Middle frontal gyrus (tissue), 1 donor: ENCODE results near the gene LRRC8B.
"Not testable (repeated sequence)": the region's sequence is repeated elsewhere in the genome, so short reads cannot be mapped to it uniquely, and the experiment has no call there.

Source experiments
- DNase-seq: peaks from one replicate; pipeline ENCODE4 v3.0.0-alpha.2; 2015; ENCODE audit warnings: low spot score; ENCODE audit errors: extremely low spot score

Gene LRRC8B

DNA sequence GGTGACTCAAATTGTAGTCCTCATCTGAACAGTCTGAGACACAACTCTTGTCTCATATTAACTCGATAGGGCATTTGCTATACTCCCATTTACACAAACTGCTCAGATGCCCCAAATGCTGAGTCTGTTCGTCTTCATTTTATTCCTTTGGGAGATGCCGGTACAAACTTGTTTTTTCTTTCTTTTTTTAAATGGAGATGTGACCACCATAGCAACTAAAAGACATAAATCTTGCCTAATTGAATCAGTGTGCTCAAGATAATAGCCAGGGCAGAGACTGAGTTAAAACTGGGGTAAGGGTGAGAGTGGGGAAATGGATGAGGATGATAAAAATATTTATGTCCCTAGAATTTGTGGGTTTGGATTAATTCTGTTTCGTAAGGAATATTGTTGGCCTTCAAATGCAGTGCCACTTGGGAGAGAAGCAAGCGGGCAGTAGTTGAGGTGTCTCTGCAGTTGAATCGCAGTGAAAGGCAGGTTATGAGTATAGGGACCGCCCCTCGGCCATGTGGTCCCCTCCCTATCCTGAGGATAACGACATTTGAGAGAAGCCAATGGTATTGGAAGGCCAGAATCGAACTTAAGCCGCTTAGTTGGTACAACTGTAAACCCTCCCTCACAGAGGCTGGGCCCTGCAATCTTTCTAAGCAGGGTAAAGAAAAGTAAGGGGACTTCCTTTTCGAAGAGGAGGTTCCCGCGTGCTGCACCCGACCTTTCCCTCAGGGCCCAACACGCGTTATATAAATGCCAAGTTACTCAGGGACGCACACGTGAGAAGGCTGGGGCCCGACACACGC lies 859 bp upstream of the LRRC8B start:
- no peak for DNase-seq

DNA sequence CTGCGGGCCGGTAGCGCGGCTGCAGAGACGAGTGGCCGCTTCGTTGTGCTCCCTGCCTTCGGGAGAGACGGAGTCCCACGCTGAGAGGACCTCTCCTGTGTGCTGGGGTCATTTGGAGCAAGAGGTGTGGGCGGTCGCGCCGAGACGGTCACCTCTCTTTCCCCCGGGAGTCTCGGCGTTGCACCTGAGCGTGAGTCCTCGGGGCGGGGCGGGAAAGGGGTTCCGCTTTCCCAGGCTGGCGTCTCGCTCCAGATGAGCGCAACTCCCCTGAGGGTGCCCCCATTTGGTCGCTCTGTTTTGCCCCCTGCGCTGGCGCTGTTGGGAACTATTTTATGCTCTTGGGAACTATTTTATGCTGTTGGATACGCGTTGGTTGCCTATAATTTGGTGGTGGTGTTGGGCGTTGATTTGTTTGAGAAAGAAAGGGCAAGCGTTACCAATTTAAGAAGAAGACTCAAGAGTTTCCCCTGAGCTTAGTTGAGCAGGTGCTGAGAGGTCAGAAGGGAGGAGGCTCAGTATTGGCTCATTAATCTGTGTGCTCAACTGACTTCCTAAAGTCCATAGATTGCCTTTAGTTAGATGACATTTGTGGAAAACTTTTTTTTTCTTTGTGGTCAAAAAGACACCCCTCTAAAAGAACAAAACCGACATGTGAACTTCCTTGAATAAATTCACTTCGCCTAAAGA lies 683 bp downstream of the LRRC8B start:
- no peak for DNase-seq

DNA sequence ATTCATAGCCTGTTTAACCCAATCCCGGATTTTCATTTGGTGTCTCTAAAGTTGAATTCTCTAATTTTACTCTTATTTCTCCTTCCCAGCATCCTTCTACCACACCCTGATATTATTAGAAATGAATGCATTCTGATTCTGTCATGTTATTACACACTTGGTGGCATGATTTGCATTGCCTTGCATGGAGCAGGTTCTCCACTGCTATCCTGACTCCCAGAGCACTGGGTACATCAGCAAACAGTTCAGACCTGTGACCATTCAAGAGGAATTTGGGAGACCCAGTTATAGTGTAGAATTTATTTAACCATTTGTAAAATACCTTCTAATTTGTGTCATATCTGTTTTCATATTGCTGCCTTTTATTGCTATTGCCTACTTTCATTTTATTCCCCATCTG lies 2.6 kb downstream of the LRRC8B start:
- no peak for DNase-seq

DNA sequence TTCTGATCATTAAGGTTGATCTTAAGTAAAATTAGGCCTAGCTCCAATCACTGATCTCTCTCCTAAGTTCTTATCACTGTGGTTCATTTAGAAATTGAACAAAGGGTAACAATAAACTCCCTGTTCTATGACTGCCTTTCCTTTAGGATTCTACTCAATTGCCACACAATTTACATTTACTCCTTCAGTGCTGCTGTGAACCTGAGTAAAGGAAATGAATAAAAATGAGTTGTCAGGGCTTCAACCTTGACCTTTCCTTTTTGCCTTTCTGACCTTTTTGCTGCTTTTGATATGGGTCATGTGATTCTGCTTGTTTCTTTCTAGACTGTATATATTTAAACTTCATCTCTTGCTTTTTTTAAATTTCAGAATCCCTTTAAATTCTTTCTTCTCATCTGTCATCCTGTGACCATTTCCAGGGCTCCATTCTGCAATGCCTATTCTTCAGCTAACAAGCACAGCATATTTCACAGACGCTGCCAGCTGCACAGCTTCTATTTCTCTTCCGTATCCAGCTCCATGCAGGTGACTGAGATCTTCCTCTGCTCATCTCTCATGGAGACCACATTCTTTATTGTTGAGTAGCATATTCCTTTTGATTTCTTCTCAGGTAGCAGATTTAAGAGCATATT lies 3.2 kb downstream of the LRRC8B start:
- DNase-seq: no peak

DNA sequence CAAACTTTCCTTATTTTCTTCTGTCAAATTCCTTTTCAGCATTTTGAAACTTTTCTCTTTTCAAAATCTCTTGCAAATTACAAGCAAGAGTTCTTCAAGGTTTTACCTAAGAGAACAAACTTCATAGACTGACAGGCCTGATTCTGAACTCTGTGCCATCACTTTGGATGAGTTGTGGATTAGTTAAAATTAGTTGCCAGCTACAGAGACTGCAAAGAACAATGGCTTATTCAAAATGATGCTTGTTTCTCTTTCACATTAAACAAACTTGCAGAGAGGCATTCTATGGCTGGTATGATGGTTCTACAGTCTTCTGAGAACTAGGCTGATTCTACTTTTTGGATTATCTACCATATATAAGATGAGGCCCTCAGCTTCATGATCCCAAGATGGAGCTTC lies 3.8 kb downstream of the LRRC8B start:
- DNase-seq: no peak

DNA sequence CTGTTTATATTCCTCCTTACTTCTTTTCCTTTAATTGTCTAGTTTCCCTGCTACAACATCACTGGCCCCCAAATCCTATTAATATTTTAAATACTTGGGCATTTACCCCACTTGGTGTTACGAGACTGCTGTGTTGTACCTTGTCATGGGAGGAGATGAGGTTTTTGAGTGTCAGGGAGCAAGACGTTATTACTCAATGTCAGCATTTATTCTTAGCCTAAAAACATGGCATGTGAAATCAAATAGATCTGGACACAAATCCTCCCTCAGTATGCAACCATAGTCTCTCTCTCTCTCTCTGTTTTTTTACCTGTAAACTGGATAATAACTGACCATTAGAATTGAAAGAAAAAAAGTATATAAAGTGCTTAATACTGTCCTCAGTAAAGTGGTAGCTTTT lies 4.6 kb downstream of the LRRC8B start:
- DNase-seq: no peak

DNA sequence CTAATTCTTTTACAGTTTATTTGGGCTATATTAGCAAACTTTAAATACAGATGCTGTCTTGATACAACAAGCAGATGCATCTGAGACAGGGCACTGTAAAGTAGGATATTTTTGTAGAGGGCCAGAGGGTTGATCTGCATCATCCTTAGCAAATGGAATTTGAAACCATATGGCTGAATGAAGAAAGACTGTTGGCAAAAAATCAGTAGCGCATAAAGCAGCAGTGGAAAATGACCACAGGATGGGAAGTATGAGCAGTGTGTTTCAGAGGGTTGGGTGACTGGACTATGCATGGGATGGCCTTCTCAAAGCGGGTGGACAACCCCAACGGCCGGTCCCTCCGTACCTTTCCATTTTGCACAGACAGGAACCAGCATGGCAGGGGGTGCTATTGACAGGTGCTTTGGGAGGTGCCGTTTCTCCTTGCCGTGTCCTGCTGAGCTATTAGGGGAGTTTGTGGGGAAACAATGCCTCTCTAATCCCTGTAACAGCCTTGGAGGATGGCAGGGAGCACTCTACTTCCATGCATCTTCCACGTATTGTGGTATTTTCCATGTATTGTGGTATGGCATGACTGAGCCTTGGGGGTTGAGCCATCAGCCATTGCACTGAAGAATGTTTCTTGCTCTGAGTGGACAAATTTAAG lies 5.9 kb downstream of the LRRC8B start:
- no peak for DNase-seq

DNA sequence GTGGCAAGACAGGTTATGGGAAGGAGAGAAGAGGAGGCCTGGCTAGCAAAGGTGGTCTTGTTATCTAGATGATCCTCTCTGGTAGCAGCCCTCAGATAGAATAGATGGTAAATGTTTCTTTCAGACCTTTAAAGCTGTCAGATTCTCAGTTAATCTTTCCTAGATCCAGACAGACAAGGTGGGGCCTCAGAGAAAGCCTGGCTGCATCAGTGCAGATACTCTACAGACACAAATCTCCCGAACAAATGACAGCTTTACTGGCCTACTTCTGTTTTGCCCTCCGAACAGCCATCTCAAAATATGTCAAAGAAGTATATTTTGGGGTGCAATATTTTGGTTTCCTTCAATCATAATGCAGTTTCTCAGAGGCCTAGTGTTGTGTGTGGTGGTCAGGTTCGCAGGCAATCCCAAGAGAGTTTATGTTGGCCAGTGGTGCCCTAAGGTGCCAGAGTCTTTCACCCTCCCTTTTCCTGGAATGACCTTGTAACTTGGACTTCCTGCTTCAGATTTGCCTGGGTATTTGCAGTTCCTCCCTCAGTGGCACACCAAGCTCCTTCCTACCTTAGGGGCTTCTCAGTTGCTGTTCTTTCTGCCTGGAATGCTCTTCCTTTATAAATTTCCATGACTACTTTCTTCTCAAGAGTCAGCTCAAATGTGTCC lies 7.0 kb downstream of the LRRC8B start:
- DNase-seq: no peak

DNA sequence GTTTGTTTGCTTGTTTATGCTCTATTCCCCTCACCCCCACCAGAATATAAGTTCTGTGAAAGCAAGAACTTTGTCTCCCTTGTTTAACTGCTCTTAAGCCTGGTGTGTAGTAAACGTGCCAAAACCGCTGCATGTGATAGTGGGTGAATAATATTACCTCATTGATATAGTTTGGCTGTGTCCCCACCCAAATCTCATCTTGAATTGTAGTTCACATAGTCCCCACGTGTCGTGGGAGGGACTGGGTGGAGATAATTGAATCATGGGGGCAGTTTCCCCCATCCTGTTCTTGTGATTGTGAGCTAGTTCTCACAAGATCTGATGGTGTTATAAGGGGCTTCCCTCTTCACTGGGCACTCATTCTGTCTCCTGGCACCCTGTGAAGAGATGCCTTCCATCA lies 7.6 kb downstream of the LRRC8B start:
- no peak for DNase-seq

DNA sequence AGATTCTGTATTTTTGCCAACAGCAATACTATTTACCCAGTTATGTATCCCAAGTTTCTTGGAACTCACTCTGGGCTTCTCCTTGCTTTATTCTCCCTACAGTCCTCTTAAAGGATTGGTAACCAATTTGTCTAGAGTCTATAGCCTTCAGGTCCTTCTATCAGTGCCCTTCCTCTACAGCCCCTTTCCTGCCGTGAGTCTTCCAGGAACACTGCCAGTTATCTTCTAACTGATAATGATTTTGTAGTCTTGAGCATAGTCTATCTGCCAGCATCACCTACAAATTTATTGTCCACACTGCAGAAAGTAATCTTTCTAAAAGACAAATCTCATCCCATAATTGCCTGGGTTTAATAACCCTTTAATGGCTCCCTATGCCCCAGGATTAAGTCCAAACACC lies 8.2 kb downstream of the LRRC8B start:
- no peak for DNase-seq

DNA sequence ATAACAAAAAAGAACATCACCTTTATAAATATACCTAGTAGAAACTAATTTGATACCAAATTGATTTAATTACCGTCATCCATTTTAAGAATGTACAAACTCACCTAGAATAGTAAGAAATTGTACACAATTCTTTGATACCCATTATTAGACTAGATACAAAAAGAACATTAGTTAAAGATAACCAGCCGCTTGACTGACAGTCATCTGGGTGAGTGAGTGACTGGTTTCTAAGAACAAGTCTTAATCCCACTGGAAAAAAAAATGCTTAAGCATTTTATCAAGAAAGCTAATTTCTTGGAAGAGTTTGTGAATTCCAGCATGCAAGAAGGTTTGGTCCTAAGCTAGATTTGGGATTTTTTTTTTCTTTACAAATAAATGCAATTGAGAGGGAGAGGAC lies 10.9 kb downstream of the LRRC8B start:
- no peak for DNase-seq

DNA sequence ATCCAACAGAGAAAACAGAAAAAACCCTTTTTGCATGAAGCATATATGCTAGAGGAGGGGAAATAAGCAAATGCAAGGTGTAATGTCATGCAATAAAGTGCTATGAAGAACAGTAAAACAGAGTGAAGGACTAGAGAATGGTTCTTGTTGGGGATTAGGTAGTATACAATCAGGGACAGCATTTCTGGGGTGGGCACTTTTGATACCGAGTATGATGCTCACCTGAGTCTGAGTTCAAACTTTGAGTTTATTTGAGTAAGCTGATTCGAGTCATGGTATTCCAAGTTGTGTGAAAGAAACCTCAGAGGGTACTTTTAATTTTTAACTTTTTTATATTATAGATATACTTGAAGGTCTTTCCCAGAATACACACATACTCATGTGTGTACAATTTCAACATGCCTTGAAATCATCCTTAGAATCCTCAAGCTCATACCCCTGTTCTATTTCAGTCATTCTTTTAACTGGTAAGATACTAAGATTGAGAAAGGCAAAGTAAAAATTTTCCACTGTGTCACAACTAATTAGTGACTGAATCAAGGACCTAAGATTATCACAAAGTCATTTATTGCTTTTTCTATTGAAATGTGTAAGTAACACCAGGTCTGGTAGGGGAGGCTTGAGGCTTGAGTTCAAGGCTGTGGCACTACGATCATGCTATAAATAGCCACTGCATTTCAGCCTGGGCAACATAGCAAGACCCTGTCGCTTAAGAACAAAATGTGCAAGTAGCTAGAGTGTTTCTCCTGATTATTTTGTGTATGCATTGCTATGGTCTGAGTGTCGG lies 12.1 kb downstream of the LRRC8B start:
- no peak for DNase-seq

DNA sequence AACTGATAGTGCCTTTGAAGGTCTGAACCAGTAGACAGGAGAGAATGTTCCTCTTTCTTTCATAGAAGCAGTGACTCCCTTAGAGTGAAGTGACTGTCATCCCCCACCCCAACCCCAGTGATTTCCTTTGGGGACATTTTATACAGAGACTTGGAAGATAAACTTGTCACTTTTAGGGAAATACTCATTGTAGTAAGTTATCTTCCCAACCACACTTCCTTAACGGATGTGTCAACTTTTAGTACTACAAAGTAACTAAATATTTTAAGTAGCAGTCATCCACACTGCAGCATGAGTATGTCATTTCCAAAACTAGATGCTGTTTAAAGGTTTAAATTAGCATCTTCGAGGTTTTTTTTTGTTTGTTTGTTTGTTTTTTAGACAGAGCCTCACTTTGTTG lies 13.7 kb downstream of the LRRC8B start:
- DNase-seq: no peak

DNA sequence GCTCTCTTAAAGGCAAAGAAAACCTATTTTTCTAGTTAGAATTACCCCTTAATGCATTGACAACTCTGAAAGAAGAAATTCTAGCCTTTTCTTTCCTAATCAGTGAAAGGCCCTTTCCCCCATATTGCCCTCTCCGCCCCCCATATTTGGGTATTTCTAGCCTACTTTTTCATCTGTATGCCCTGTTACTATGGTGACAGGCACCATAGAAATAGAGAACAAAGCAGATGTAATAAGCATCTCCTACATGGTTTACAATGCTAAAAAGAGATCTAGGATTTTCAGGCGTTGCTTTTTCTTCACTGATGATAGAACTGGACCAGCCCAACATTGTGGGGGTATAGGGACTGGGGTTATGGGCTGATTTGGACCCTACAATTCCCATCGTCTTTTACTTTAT lies 14.5 kb downstream of the LRRC8B start:
- DNase-seq: no peak

DNA sequence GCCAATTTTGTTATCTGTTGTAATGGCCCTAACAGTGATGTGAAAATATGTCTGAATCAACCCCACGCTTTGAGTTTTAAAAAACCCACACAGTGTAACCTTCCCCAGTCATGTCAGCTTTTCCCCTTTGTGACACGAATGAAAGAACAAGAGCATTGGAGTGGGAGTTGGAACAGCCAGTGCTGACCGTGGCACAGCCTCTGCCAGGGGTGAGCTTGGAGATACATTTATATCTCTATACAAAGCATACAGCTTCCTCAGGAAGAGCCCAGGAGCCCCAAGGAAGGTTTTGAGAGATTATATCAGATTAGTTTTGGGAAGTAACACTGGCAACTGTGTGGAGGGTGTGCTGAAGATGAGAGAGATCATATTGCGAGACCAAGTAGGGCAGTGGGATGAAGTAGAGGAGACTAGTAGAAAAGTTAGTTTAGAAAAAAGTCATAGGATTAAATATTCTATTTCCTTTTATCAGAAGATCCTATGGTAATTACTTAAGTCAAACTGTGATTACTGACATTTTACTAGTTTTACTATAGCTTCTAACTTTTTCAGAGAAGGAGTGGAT lies 15.9 kb downstream of the LRRC8B start:
- DNase-seq: no peak

DNA sequence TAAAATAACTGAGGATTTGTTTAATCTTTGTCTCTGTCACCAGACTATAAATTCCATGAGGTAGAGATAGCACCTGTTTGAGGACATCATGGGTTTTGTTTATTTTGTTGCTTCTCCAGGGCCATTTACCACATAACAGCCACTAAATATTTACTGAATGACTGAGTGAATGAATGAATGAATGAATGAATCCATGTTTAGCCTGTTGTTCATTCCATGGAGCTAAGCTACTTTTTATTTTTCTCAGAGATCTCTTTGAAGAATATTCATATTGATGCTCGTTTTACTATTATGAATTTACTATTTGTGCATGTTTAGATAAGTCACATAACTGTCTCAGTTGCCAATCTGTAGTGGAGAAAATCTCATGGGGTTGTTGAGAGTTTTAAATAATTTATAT lies 17.7 kb downstream of the LRRC8B start:
- no peak for DNase-seq

DNA sequence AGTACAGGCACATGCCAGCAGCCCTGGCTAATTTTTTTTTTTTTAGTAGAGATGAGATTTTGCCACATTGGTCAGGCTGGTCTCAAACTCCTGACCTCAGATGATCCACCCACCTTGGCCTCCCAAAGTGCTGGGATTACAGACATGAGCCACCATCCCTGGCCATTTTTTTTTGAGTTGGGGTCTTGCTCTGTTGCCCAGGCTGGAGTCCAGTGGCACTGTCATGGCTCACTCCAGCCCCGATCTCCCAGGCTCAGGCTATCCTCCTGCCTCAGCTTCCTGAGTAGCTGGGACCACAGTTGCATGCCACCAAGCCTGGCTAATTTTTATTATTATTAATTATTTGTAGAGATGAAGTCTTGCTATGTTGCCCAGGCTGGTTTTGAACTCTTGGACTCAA lies 19.0 kb downstream of the LRRC8B start:
- DNase-seq: not testable (repeated sequence)

DNA sequence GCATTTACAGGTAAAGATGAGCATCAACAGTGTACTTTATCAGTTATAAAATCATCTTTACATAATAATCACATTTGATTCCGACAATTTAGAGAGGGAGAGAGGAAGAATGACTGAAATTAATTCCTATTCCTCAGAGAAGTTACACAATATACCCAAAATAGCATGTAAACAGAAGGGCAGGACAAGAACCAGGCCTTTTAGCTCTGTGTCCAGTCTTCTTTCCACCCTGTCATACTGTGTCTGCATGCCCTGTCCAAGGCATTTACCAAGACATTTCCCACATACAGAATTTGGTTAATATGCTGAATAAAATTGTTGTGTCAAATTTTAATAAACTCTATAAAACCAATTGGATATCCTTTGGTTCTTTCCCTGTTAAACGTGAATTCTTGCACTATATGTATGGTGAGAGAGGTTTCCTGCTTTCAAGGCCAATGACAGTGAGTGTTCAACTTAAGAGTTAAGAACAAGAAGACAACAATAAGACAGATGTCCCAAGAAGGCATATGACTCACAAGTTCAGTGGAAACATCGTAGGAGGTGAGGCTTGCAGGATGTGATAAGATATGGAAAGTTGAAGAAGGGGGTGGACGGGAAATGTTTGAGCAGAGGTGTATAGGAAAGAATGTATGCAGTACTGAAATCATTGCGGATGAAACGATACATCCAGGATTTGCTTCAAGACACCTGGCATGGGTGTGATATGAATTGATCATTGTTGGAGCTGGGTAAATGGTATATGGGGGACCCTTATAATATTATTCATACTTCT lies 20.8 kb downstream of the LRRC8B start:
- no peak for DNase-seq

DNA sequence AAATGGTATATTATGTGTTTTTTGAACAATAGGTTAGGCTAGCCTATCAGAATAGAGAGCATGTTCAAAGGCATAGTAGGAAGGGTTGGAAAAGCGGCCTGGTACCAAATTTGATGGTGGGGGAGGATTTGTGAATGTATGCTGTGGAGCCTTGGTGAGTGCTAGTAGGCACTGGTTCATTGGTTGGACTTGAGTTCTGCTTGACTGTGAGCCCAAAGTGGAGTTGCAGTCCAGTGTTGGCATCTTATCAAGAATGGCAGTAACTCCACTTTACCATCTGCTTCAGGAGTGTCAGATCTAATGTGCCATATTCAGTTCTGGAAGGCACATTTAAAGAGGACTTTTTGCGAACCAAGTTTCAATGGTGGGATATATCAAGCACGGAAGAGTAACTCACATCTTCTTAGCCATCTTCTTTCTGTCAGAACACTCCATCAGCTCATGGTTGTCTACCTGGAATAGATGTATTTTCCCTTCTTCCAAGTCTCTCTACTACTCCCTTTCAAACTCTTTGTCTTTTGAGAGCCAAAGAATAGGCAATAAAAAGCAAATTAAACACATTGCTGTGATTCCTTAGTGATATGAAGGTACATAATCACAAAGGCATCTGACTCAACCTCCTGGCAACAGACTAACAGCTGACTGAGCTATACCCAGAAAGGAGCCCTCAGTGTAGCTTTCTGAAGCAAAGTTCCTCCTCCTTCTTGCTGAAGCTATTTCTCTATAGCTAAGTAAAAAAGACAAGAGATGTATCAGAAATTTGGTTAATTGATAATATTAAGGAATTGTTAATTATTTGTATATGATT lies 21.7 kb downstream of the LRRC8B start:
- DNase-seq: no peak
